Measurements from ENCODE around the gene SPON1.

Gene SPON1

DNA sequence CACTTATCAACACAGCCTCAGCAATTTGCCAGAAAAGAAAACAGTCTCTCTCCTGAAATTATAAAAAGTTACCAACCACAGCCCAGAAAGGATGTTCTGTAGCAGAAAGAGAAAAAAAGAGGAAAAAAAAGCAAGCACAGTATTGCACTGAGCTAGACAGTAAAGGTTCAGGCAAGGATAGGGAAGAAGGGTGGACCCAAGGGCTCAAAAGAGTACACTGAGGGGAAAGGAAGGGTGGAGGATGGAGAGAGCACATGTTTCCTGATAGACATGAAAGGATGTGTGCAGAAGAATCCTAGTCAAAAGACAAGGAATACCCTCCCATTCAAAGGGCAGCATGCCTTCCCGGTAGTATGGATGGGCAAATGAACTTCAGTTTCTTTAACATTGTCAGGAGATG is 337.4 kb downstream of the SPON1 start:
- no peak for DNase-seq

DNA sequence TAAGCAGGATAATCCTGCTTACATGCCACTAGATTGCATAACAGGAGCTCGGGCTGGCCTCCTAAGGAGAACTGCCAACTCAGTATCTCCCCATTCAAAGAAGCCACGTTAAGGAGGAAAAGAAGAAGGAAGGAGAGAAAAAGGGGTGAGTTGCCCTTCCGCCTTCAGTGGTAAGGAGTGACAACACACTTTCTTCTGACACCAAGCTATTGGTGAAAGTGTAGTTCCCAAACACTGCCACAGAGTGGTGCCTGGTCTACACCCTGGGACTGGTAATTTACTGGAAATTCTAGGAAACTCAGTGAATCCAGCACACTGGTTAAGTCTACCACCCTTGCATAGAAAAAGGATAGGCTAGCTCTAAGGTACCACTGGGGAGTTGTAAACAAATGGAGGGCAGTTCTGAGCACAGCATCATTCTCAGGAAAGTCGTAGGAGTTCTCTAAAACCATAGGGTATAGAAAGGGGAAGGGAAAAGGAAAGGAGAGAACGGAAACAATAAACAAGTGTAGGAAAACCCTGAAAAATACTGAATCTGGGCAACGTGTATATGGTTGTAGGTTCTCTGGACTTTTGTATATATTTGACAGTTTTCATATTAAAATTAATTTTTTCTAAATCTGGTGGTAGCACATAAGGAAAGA is 338.3 kb downstream of the SPON1 start:
- peak; percentile 63 for DNase-seq

DNA sequence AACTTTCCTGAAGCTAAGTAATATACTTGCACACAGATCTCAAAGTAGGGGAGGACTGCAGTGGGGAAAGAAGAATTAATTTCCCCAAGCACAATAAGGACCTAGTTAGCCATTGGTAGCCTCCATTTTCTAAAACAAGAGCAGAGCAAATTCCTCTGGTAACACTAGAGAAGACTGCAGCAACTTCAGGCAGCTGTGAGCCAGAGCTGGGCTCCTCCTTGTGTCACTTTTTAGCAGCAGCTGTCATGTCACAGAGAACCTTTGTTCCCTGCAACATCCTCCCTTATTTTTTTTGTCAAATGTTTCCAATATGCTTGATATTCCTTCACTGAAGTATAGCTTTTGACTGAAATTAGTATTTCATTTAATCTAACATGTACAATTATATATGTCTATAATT is 342.1 kb downstream of the SPON1 start:
- no peak for DNase-seq

DNA sequence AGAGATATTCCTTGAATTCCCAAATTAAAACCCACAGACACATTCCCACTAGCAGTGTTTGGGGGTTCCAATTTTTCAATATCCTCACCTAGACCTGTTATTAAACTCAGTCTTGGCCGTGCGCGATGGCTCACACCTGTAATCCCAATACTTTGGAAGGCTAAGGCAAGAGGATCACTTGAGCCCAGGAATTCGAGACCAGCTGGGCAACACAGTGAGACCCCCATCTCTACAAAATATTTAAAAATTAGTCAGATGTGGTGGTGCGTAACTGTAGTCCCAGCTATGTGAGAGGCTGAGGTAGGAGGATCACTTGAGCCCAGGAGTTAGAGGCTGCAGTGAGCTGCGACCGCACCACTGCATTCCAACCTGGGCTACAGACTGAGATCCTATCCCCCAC is 343.1 kb downstream of the SPON1 start:
- no peak for DNase-seq

DNA sequence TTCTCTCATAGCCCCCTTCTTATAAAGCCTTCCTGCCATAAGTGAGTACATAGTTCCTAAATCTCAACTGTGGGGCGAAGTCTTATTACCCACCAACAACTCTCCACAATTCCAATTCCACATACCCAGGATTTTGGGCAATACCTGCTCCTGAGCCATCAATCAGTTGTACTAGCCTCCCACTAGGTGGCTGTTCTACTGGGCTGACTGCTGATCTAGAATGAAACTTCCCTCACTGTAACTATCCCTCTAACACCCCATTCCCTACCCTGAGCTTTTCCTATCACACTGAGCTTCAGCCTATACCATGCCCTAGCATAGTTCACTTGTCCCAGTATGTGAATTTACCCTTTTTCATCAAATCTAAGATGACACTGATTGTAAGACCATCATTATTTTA is 344.0 kb downstream of the SPON1 start:
- DNase-seq: no peak

DNA sequence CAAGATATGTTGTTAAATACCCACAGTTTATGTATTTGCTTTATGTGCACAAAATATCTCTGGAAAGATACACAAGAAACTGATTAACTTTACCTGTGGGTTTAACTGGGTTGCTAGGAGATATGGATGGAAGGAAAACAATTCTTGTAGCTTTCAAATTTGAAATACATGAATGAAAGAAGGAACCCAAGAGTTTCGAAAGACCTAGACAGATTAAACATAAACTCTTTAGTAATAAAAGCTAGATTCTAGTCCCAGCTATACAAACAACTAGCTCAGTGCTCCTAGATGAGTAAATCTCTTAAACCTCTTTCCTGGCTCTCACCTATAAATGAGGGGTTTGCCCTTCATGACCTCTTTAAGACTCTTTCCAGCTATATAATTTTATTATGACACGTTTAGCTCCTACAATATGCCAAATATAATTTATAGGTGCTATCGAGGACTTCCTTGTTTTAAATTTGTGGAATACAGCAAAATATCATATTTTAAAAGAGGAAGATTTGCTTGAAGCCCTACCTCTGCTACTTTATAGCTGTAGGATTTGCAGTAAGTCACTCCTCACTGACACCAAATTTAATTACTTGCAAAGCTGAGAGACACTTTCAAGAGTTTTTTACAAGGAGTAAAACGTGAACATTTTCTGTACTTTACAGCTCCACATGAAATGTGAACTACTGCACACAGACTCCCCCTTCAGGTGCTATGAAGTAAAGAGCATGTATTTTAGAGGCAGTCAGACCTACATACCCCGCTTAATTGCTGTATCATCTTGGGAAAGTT is 345.8 kb downstream of the SPON1 start:
- peak; percentile 45 for DNase-seq

DNA sequence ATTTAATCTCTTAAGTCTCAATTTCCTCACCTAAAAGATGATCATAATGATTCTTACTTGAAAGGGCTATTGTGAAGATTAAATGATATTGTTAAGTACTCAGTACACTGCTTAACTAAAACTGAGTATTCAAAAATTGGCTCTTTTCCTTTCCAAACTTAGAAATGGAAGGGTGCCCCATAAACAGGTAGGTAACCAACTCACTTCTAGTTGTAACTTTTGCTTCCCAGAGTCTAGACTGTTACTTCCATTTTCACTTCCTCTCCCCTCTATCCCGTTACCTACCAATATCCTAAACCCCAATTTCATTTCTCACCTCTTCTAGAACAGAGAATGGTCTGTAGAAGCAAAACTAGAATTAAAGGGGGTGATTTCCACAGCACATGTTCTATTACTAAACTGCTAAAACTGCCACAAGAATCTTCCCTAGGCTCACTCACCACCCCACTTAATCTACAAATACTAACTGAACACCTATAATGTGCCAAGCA is 346.4 kb downstream of the SPON1 start:
- no peak for DNase-seq

DNA sequence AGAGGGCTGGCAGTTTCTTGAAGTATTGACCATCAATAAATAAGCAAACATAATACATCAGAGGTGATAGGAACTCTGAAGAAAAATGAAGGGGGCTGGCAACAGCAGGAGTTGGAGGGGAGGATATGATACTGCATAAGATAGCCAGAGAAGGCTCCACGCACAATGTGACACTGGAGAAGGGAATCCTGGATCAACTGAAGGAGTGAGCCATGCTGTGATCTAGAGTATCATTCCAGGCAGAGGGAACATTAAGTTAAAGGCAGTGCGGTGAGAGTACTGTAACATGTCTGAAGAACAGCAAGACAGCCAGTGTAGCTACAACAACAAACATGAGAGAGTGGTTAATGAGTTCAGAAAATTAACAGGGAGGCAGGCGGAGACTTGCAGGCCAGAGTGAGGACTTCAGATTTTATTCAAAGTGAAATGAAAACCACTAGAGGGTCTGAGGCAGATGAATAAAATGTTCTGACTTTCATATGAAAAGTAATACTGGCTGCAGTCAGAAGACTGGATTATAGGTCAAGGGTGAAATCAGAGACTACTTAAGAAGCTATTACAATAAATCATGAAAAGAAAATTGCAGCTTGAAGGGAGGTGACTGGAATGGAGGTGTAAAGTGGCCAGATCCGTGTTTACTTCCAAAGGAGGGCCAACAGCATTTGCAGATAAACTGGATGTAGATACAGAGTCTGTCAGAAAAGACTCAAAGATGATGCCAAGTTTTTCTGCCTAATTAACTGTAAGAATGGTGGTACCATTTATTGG is 347.1 kb downstream of the SPON1 start:
- DNase-seq: no peak

DNA sequence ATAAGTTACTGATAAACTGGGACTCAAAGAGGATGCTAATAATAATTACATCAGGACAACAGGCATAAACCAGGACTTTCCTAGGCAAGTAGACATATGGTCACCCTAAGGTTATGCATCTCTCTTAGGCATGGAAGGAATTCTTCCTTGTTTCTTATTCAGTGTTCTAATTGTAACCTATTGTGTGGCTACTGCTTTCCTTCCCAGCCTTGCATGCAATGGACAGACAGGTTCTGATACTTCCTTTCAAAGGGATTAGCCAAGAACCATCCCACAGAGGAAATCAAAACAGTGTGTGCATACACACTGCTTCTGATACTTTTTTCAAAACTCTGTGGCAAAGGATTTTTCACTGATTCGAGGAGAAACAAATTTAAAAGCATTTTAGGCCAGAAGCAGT is 348.2 kb downstream of the SPON1 start:
- no peak for DNase-seq

DNA sequence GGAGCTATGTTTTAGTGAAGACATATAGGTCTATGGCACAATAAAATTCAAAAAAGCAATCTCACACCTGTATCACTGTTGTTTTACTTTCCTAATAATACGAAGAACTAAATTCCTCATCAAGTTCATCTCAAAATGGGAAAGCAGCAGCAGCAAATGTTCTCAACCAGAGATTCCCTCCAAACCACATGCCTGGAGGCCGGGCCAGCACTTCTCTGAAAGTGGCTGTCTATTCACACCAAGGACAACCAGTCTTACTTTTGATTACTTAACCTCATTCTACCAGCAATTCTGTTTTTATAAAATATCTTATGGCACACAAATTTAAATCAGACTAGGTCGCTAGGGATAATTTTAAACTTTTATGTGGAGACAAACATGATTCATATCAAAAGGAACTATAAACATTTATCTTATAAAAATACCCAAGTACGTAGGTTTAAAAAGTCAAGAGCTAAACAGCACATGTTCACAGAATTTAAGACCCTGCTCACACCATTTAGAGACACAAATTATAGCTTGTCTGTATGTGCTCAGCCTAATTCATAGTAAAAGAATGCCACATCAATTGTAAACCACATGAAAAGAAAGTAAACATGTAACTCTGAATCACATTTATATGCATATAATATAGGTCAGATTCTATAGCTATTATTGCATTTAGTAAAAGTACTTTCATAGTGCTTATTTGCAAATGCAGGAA is 350.4 kb downstream of the SPON1 start:
- DNase-seq: no peak

DNA sequence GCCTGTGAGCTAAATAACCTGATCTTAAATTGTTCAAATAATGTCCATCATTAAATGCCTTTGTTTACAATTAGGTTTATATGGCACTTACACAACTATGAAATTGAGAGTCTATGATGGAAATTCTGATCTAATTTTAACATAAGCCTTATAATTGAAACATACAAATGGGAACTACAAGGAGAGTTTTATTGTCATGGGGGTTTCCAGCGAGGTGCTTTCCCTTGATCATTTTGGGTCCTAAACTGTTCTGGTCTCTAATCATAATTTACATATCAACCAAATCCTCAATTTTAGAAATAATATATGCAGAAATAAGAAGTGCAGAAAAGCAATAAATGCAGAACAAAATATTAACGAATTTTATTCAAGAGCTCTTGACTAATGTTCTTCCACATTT is 351.6 kb downstream of the SPON1 start:
- DNase-seq: no peak

DNA sequence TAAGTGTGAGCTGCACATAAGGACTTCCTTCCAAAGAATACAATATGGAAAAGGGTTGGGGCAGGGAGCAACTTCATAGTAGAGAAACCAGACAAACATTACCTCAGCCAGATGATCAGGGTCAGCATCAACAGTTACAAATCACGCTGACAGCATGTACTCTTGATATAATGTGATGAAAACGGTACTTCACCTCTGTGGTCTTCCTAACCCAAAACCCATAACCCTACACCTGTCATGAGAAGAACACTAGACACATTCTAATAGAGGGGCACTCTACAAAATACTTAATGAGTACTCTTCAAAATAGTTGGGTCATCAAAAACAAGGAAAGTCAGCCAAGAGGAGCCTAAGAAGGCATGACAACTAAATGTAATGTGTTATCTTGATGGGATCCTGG is 352.6 kb downstream of the SPON1 start:
- DNase-seq: no peak

Data from activated CD4-positive, alpha-beta T cell treated with anti-CD3 and anti-CD28 coated beads, Interleukin-2, Interleukin-6, amounts not matched to agents 100 ng/mL and 50 ng/mL, durations not matched to agents 16 hours and 8 hours (primary cell).